IPS-20b (cell line): Measurements from ENCODE around the gene CAMKK1.

Experiments
- H3K27ac ChIP-seq: one replicate; pipeline ENCODE4 v1.5.1; 2013; ENCODE audit warnings: low read length
- H3K27me3 ChIP-seq: 2 replicates; pipeline ENCODE4 v1.6.1; 2013; ENCODE audit warnings: mild to moderate bottlenecking, low read length, inconsistent platforms; ENCODE audit not compliant: insufficient read depth
- H3K36me3 ChIP-seq: 2 replicates; pipeline ENCODE4 v1.6.1; 2013; ENCODE audit warnings: low read depth, mild to moderate bottlenecking, inconsistent platforms, low read length, moderate library complexity; ENCODE audit not compliant: insufficient read depth
- H3K4me1 ChIP-seq: 2 replicates; pipeline ENCODE4 v1.6.1; 2013; ENCODE audit warnings: mild to moderate bottlenecking, control low read depth, inconsistent platforms, low read length, moderate library complexity; ENCODE audit not compliant: insufficient read depth
- H3K4me3 ChIP-seq: 2 replicates; pipeline ENCODE4 v1.5.1; 2013; ENCODE audit warnings: mild to moderate bottlenecking, low read length, inconsistent platforms
- H3K9ac ChIP-seq: 2 replicates; pipeline ENCODE4 v1.6.1; 2013; ENCODE audit warnings: low read depth, mild to moderate bottlenecking, inconsistent platforms, low read length, moderate library complexity
- H3K9me3 ChIP-seq: 2 replicates; pipeline ENCODE4 v1.6.1; 2013; ENCODE audit warnings: mild to moderate bottlenecking, low read depth, low read length, inconsistent platforms; ENCODE audit not compliant: insufficient read depth

Gene CAMKK1

DNA sequence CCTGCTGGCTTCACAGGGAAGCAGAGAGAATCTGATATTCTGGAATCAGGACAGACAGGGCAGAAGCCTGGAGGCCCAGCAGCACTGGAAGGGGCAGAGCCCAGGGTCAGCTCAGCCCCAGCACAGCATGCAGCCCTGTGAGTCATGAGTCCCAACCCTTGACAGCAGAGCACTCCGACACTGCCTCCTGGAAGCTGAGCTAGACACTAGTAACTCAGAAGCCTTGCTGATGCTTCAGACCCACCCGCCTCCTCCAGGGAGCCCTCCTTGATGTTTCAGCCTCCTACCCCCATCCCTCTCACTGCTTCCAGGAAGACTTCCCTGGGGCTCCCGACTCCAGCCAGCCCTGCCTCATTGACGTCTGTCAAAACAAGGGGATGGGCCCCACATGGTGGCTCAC lies 6.9 kb downstream of the CAMKK1 start:
- H3K27me3 ChIP-seq, result peaks cover 7% of the 10 kb centered on the region; the same call in 1 of the 2 replicates
- no peaks in the 10 kb centered on the region for H3K9me3 ChIP-seq
- H3K9ac ChIP-seq, result no peak overlapping the region
- no peak overlapping the region for H3K27ac ChIP-seq
- peaks cover 10% of the 10 kb centered on the region; the same call in 1 of the 2 replicates for H3K4me1 ChIP-seq
- no peak overlapping the region for H3K4me3 ChIP-seq
- peaks cover 16% of the 10 kb centered on the region for H3K36me3 ChIP-seq

DNA sequence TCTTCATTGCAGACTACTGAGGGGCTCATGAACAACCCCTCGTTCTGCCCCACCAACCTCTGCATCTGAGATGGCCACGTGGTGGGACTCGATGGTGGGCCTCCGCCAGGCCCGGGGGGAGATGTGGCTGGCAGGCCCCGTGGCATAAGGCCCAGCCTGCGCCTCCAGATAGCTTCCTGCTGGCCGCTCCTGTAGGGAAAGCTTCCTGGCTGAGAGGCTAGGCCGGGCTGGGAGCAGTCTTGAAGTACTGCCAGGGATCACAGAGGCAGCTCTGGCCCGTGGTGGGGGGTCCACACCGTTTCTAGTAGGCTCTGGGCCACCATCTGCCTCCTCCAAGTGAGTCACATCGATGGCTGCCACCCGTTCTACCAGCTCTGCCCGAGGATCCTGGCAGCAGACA lies 7.6 kb downstream of the CAMKK1 start:
- Histone ChIP-seq H3K27me3 (0 out of 2 replicates have a peak, but pooled peaks cover under 1% of the 10 kb centered on the region), H3K4me3 (no peak overlapping the region), H3K9ac (no peak overlapping the region), H3K36me3 (peaks cover 16% of the 10 kb centered on the region), H3K4me1 (peaks cover 10% of the 10 kb centered on the region; the same call in 1 of the 2 replicates), H3K27ac (no peak overlapping the region), H3K9me3 (no peaks in the 10 kb centered on the region)

DNA sequence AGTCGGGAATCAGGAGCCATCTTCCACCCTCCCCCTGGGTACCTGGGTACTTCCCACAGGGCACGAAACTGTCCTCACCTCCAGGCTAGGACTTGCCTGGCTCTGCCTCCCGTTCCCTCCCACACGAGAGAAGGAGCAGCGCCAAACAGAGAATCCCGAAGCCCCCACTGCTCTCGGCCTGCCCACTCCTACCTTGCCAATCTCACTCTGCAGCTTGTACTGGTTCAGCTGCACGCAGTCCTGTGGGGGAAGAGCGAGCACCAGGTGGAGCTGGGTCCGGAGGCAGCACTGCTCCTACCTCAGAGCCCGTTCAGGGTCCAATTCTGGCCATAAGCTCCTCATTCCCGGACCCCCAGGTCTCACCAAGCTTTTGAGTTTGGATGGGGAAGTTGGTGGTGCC lies 8.7 kb downstream of the CAMKK1 start:
- no peaks in the 10 kb centered on the region for H3K27me3 ChIP-seq
- peaks cover 16% of the 10 kb centered on the region for H3K36me3 ChIP-seq
- no peak overlapping the region for H3K27ac ChIP-seq
- H3K9me3 ChIP-seq, result no peaks in the 10 kb centered on the region
- H3K9ac ChIP-seq, result no peak overlapping the region
- H3K4me1 ChIP-seq, result peaks cover 8% of the 10 kb centered on the region; the same call in 1 of the 2 replicates
- no peak overlapping the region for H3K4me3 ChIP-seq

DNA sequence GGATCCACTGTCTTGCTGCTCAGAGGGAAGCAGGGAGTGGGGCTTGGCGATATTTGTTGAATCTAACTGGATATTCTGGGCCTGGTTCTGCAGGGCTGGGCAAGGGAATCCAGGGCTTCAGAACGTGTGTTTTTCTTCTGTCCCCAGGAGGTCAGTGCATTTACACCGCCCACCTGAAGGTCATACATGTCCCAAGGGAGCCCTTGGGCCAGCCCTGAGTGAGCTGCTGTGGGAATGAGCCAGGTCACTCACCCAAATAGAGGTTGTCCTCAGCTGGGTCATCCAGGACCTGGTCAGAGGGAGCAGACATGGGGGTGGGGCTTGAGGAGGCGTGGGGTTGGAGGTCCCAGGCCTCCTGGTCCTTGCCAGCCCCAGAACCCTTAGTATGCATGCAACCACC lies 10.6 kb downstream of the CAMKK1 start:
- Histone ChIP-seq H3K4me3 (no peak overlapping the region), H3K9me3 (no peaks in the 10 kb centered on the region), H3K4me1 (no peaks in the 10 kb centered on the region), H3K27me3 (no peaks in the 10 kb centered on the region), H3K9ac (no peak overlapping the region), H3K27ac (no peak overlapping the region), H3K36me3 (peaks cover 16% of the 10 kb centered on the region)

DNA sequence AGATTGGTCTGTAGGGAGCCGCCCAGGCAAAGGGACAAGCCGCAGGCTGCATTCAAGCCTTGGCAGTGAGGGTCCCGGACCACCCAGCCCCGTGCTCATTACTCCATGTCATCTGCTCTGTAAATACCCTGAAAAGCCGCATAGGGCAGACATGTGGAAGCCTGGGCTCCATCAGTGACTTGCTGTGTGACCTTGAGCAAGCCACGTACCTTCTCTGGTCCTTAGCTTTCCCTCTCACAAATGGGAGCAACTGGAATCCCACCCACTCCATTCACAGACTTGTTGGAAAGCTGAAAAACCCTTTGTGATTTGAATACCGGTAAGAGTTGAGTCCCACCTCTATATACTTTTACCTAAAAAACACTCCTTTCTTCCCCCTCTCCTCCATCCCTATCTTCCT lies 11.9 kb downstream of the CAMKK1 start:
- H3K4me3 ChIP-seq, result no peak overlapping the region
- no peak overlapping the region for H3K27ac ChIP-seq
- no peaks in the 10 kb centered on the region for H3K9me3 ChIP-seq
- no peak overlapping the region for H3K9ac ChIP-seq
- H3K27me3 ChIP-seq, result no peaks in the 10 kb centered on the region
- H3K36me3 ChIP-seq, result peaks cover 21% of the 10 kb centered on the region
- H3K4me1 ChIP-seq, result no peaks in the 10 kb centered on the region

DNA sequence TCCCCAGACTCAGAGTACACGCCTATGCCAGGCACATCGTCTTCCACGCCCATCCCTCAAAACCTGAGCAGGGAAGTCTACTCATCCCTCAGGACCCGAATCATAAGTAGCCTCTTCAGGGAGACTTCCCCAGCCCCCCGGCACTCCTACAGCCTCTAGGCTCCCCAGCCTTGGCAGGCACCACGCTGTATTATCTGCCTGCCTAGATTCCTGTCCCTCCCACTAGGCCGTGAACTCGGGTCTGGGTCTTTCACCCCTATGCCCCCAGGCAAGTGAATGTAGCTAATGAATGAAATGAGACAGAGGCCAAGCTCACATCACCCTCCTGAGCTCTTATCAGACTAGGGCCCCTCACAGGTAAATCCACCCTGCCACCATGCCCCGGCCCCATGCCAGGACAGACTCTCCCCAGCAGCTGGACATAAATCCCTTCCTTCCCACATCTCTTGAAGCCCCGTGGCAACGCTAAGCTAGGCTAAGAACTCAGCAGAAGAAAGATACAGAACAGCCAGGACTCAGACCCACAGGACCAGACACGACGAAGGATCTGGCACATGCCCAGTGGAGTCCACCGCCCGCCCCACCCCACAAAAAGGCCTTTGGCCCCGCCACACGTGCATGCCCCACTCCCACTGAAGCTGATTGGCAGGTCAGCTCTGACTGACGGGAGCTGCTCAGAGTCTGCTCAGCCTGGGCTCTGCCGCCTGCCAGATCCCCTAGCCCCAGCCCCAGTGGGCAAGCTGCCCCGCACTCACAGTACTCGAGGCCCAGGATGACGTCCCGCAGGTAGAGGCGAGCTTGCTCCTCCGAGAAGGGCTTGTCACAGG lies 13.0 kb downstream of the CAMKK1 start:
- Histone ChIP-seq H3K9ac (no peak overlapping the region), H3K36me3 (peaks cover 25% of the 10 kb centered on the region), H3K4me1 (no peaks in the 10 kb centered on the region), H3K4me3 (no peak overlapping the region), H3K27me3 (no peaks in the 10 kb centered on the region), H3K27ac (no peak overlapping the region), H3K9me3 (no peaks in the 10 kb centered on the region)

DNA sequence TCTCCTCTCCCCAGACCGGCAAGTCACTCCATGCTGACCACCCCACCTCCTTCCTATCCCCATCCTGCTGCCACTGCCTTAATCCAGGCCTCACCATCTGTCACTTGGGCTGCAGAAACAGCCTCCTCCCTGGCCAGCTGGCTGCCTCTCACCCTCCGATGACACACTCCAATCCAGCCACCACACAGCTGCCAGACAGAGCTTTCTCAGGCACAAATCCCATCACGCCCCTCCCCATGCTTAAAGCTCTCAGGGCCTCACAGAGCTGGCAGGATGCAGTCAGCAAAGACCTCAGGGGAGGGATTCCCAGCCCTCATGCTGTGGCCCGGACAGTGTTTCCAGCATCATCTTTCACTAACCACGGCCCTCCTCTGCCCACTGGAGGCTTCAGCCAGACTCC lies 13.7 kb downstream of the CAMKK1 start:
- Histone ChIP-seq H3K9me3 (no peaks in the 10 kb centered on the region), H3K4me3 (no peak overlapping the region), H3K27me3 (no peaks in the 10 kb centered on the region), H3K36me3 (peaks cover 20% of the 10 kb centered on the region), H3K4me1 (no peaks in the 10 kb centered on the region), H3K9ac (no peak overlapping the region), H3K27ac (no peak overlapping the region)

DNA sequence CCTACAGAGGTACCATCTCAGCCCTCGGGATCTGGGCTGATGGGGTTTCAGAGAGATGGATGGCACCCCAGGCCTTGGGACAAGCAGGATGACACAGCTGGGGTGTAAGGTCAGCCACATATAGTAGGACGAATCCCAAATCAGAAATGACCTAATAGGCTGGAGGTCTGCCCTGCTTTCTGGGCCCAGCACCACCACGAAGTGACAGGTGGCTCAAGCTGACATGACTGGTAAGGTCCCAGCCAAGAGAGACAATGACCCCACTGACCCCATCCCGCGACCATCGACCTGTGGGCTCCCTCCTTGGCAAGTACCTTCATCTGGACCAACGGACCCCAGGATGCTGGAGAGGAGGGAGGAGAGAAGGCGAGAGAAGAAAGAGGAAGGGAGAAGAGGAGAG lies 15.6 kb downstream of the CAMKK1 start:
- no peak overlapping the region for H3K9ac ChIP-seq
- H3K27me3 ChIP-seq, result no peaks in the 10 kb centered on the region
- H3K9me3 ChIP-seq, result no peaks in the 10 kb centered on the region
- H3K4me3 ChIP-seq, result no peak overlapping the region
- H3K36me3 ChIP-seq, result peaks cover 19% of the 10 kb centered on the region
- H3K27ac ChIP-seq, result no peak overlapping the region
- H3K4me1 ChIP-seq, result no peaks in the 10 kb centered on the region

DNA sequence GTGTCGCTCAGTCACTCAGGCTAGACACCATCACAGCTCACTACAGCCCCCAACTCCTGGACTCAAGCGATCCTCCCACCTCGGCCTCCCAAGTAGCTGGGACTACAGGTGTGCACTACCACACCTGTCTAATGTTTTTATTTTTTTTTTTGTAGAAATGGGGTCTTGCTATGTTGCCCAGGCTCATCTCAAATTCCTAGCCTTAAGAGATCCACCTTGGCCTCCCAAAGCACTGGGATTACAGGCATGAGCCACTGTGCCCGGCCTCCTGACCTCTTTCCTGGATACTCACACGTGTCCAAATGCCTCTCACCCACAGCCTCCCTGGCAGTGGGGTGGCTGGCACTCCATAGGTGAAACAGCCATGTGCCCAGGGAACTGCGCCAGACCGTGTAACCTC lies 17.5 kb downstream of the CAMKK1 start:
- Histone ChIP-seq H3K4me3 (no peak overlapping the region), H3K9ac (no peak overlapping the region), H3K36me3 (peaks cover 23% of the 10 kb centered on the region), H3K27ac (no peak overlapping the region), H3K9me3 (no peaks in the 10 kb centered on the region), H3K4me1 (no peaks in the 10 kb centered on the region), H3K27me3 (no peaks in the 10 kb centered on the region)

DNA sequence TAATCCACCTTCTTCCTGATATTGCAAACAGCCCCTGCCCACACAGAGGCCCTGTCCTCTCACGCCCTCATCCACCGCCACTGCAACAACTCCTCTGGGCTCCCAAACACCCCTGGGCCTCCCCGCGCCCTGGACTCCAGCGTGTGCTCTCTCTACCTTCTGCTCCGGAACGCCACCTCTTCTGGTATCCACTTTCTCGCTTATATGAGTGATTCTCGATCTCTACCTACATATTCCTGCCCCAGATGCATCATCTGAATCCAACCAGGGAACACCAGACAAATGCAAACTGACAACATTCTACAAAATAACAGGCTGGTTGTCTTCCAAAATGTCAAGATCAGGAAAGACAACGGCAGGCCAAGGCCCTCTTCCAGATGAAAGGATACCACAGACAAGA lies 19.0 kb downstream of the CAMKK1 start:
- no peak overlapping the region for H3K4me3 ChIP-seq
- peaks cover 23% of the 10 kb centered on the region for H3K36me3 ChIP-seq
- no peak overlapping the region for H3K27ac ChIP-seq
- H3K9ac ChIP-seq, result no peak overlapping the region
- no peaks in the 10 kb centered on the region for H3K4me1 ChIP-seq
- H3K27me3 ChIP-seq, result no peaks in the 10 kb centered on the region
- no peaks in the 10 kb centered on the region for H3K9me3 ChIP-seq

DNA sequence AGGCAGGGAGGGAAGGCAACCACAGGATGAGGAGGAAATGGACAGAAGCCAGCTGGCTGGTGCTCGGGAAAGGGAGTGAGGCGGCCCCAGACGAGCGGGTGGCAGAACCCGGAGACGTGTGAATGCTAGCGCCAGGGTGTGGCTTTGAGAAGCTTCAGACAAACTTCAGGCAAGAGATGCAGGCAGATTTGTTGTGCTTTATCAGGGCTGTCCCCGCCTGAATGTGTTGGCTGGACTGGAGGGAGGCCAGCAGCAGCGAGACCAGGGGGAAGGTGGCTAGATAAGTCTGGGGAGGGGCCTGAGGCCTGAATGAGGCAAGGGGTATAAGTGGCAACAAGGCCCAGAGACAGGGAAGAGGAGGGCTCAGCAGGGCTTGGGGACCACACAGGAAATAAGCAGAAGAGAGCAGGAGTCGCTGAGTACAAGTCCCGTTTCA lies 22.0 kb downstream of the CAMKK1 start:
- H3K27ac ChIP-seq, result no peak overlapping the region
- no peaks in the 10 kb centered on the region for H3K9me3 ChIP-seq
- H3K9ac ChIP-seq, result no peak overlapping the region
- no peaks in the 10 kb centered on the region for H3K27me3 ChIP-seq
- no peak overlapping the region for H3K4me3 ChIP-seq
- H3K4me1 ChIP-seq, result no peaks in the 10 kb centered on the region
- peaks cover 18% of the 10 kb centered on the region for H3K36me3 ChIP-seq

DNA sequence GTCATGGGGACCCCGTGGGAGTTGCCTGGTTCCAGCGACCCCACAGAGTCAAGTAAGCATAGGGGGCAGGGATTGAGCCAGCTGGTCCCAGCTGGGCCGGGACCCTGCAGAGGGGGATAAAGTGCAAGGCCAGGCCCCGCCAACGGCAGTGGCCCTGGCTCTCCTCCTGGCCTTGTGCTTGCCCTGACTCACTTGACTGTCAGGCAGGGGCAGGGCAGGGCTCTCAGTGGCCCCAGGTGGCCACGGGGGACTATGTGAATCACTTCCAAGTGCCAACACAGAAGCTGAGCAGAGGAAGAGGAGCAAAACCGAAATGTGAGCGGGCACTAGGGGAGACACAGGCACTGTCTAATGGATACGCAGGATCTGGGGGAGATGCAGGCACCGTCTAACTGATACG lies 25.2 kb downstream of the CAMKK1 start:
- Histone ChIP-seq H3K27me3 (no peaks in the 10 kb centered on the region), H3K27ac (no peak overlapping the region), H3K4me3 (no peak overlapping the region), H3K4me1 (no peaks in the 10 kb centered on the region), H3K9ac (no peak overlapping the region), H3K9me3 (no peaks in the 10 kb centered on the region), H3K36me3 (peaks cover 7% of the 10 kb centered on the region; the same call in 1 of the 2 replicates)
